ENCODE measurements around the gene CAPN7.
A peak's percentile ranks its signal among the peaks of the same experiment; 100 is the strongest.

- TF ChIP-seq SIN3A (IDR thresholded peaks at IDR 0.05; ENCODE audit: low read depth), result peak; percentile 83
- no peak for TF ChIP-seq EZH2 (IDR thresholded peaks at IDR 0.05)
- TF ChIP-seq CTCF (IDR thresholded peaks at IDR 0.05 in 2 of 3, conservative IDR thresholded peaks at IDR 0.05 in 1 of 3; ENCODE audit: borderline replicate concordance in 1 of 3, insufficient read depth in 1 of 3, low read depth in 2 of 3, low read length in 2 of 3), result no peak
- TF ChIP-seq MAX (IDR thresholded peaks at IDR 0.05), result peak; percentile 90
These were observed 63.3 kb downstream of the CAPN7 start for GRCh38 chr3:15269091-15269989.
